HCT116 (cell line): Measurements from ENCODE around the gene ELF3. TPM values are rescaled to one million over a fixed set of nuclear protein-coding genes. Genes with fewer than 3 reads are reported as not detected.
"Not testable (repeated sequence)": the region's sequence is repeated elsewhere in the genome, so short reads cannot be mapped to it uniquely, and the experiment has no call there.

Experiments used
- ATAC-seq: fragments of 200-7000 bp; cut with Tn5 transposase; 2 replicates; pipeline ENCODE4 v1.9.1; 2020; ENCODE audit warnings: mild to moderate bottlenecking, moderate library complexity
- BruUV-seq: library from RNA; stranded (reverse); fragments of 400-500 nt; replicated peaks from 2 replicates; lab custom pipeline; 2021; lab: Mats Ljungman, UMichigan
- CTCF ChIA-PET: fragments of 300-600 bp; sonication (Branson Sonifier 250); formaldehyde crosslinking; loops from one replicate; lab custom pipeline; 2021; ENCODE audit warnings: antibody characterized with exemption; lab: Charles Lee
- POLR2A ChIA-PET: fragments of 300-600, 350-600 bp; sonication (Branson Sonifier 250); formaldehyde crosslinking; loops from one replicate; lab custom pipeline; 2021; ENCODE audit warnings: antibody characterized with exemption; lab: Charles Lee
- RAD21 ChIA-PET, 2 experiments: fragments of 300-600 bp; sonication (Branson Sonifier 250); formaldehyde crosslinking; loops; one replicate each; lab custom pipeline; 2023; ENCODE audit warnings: low total read pairs in 2 of 2; ENCODE audit not compliant: uncharacterized antibody in 2 of 2, unreplicated experiment in 2 of 2, low non-redundant PET in 1 of 2; lab: Charles Lee
- DNase-seq: peaks from one replicate; pipeline ENCODE4 v3.0.0-alpha.2; 2010; ENCODE audit warnings: low read depth, low spot score
- H2AFZ ChIP-seq: fragments of 200-600 bp; shearing (Covaris generic), sonication (generic); 2 replicates; pipeline ENCODE4 v1.6.1; 2017; ENCODE audit warnings: low read depth, mixed run types, mixed read lengths, antibody characterized with exemption, low read length; ENCODE audit not compliant: poor library complexity, severe bottlenecking
- H3K27ac ChIP-seq: 2 replicates; pipeline ENCODE4 v1.5.1; 2012; ENCODE audit warnings: low read depth, low read length
- H3K27me3 ChIP-seq: fragments of 200-600 bp; sonication (generic); 2 replicates; pipeline ENCODE4 v1.6.1; 2016; ENCODE audit warnings: mixed run types, low read length, mixed read lengths; ENCODE audit not compliant: insufficient read depth
- H3K36me3 ChIP-seq, 2 experiments: fragments of 200-500 bp in 1 of 2; fragments of 200-600 bp in 1 of 2; sonication (Bioruptor generic) in 1 of 2; sonication (generic) in 1 of 2; 2 replicates each; pipeline versions ENCODE4 v1.5.1 to v1.6.1; 2014 to 2016; ENCODE audit warnings: low read length in 2 of 2, inconsistent platforms in 1 of 2, mixed read lengths in 1 of 2, mixed run types in 1 of 2; ENCODE audit not compliant: insufficient read depth in 2 of 2, control insufficient read depth in 1 of 2
- H3K4me1 ChIP-seq, 2 experiments: fragments of 200-600 bp in 1 of 2; sonication (generic) in 1 of 2; 2 replicates each; pipeline versions ENCODE4 v1.5.1 to v1.6.1; 2012 to 2017; ENCODE audit warnings: low read length in 2 of 2, inconsistent platforms in 1 of 2, mild to moderate bottlenecking in 1 of 2, mixed read lengths in 1 of 2, mixed run types in 1 of 2, moderate library complexity in 1 of 2; ENCODE audit not compliant: insufficient read depth in 2 of 2, control insufficient read depth in 1 of 2
- H3K4me2 ChIP-seq: fragments of 200-600 bp; sonication (generic); 2 replicates; pipeline ENCODE4 v1.6.1; 2017; ENCODE audit warnings: mixed run types, low read length, mixed read lengths
- H3K4me3 ChIP-seq, 2 experiments: fragments of 200-600 bp in 1 of 2; sonication (generic) in 1 of 2; replicated peaks in 1 of 2; 2 replicates each; pipeline ENCODE4 v1.5.1; 2011 to 2016; ENCODE audit warnings: low read length in 2 of 2, control low read depth in 1 of 2, low read depth in 1 of 2, mild to moderate bottlenecking in 1 of 2, mixed read lengths in 1 of 2, mixed run types in 1 of 2
- H3K79me2 ChIP-seq: fragments of 200-600 bp; sonication (generic); 2 replicates; pipeline ENCODE4 v1.6.1; 2017; ENCODE audit warnings: mild to moderate bottlenecking, mixed run types, low read length, moderate library complexity, mixed read lengths; ENCODE audit not compliant: insufficient read depth
- H3K9ac ChIP-seq: fragments of 200-600 bp; sonication (generic); 2 replicates; pipeline ENCODE4 v1.6.1; 2016; ENCODE audit warnings: low read length, mixed read lengths
- H3K9me2 ChIP-seq: fragments of 200-600 bp; sonication (generic), shearing (Covaris generic); 2 replicates; pipeline ENCODE4 v1.6.1; 2017; ENCODE audit warnings: mixed run types, mild to moderate bottlenecking, moderate library complexity; ENCODE audit not compliant: insufficient read depth
- H3K9me3 ChIP-seq, 2 experiments: fragments of 200-500 bp in 1 of 2; fragments of 200-600 bp in 1 of 2; sonication (Bioruptor generic) in 1 of 2; sonication (generic) in 1 of 2; 2 replicates each; pipeline ENCODE4 v1.6.1; 2014 to 2017; ENCODE audit warnings: low read length in 2 of 2, mixed read lengths in 2 of 2, inconsistent platforms in 1 of 2, low read depth in 1 of 2, mild to moderate bottlenecking in 1 of 2, mixed run types in 1 of 2, moderate library complexity in 1 of 2; ENCODE audit not compliant: control insufficient read depth in 1 of 2, insufficient read depth in 1 of 2
- H4K20me1 ChIP-seq: fragments of 200-600 bp; sonication (generic), shearing (Covaris generic); 2 replicates; pipeline ENCODE4 v1.6.1; 2017; ENCODE audit warnings: mixed run types, mild to moderate bottlenecking, moderate library complexity; ENCODE audit not compliant: insufficient read depth
- ATF3 ChIP-seq: IDR thresholded peaks from 2 replicates; pipeline ENCODE4 v1.6.1; 2012
- MAX ChIP-seq: IDR thresholded peaks from 2 replicates; pipeline ENCODE4 v1.6.1; 2012
- RAD21 ChIP-seq: IDR thresholded peaks from 2 replicates; pipeline ENCODE4 v1.6.1; 2012; ENCODE audit warnings: low read depth, mild to moderate bottlenecking
- SIN3A ChIP-seq: IDR thresholded peaks from 2 replicates; pipeline ENCODE4 v1.6.1; 2012; ENCODE audit warnings: low read depth
- TCF7L2 ChIP-seq: IDR thresholded peaks from 2 replicates; pipeline ENCODE4 v1.7.0; 2011; ENCODE audit warnings: borderline replicate concordance, inconsistent platforms; ENCODE audit not compliant: insufficient read depth, insufficient read length; ENCODE audit errors: extremely low read depth
- ZFX ChIP-seq: fragments of 450-650 bp; IDR thresholded peaks from 2 replicates; pipeline ENCODE4 v1.6.1; 2017
- intact Hi-C: fragments of 100-400 bp; cut with micrococcal nuclease; formaldehyde crosslinking; loops from 2 replicates; pipeline ENCODE4 v1.10.0; 2022
- total RNA-seq: library from RNA; stranded (reverse); gene quantifications from one replicate; pipeline ENCODE4 v1.2.1, GENCODE V29; 2021; ENCODE audit not compliant: unreplicated experiment

The ELF3 gene
- total RNA-seq, 1 experiment from 2014 or later: 200 TPM

- peaks cover 49 to 65% of the 10 kb centered on the region in 2 experiments for H3K4me1 ChIP-seq
- H3K4me3 ChIP-seq: no peak overlapping the region
- H3K27ac ChIP-seq: no peak overlapping the region
- ATAC-seq: no peak
- H3K36me3 ChIP-seq: no peaks in the 10 kb centered on the region
- H4K20me1 ChIP-seq: no peaks in the 10 kb centered on the region
- H3K9me3 ChIP-seq: no peaks in the 10 kb centered on the region
- no peak overlapping the region for H2AFZ ChIP-seq
- RAD21 ChIA-PET: no interaction called here
- H3K27me3 ChIP-seq: no peaks in the 10 kb centered on the region
- H3K79me2 ChIP-seq: no peaks in the 10 kb centered on the region
- no peak for DNase-seq
- no peak overlapping the region for H3K9ac ChIP-seq
- intact Hi-C loops: no loop called here
- no peak overlapping the region for H3K4me2 ChIP-seq
- BruUV-seq: no TSS peak
- POLR2A ChIA-PET: interaction anchor here (4.6 kb wide), 1 partner anchor 43 kb away, joined by 53 read pairs; the partner anchor contains the start of gene ELF3
- TF ChIP-seq MAX: no peak
- no peak for TF ChIP-seq SIN3A
- TF ChIP-seq TCF7L2: no peak
- no peak for TF ChIP-seq ZFX
- no peak for TF ChIP-seq RAD21
- TF ChIP-seq ATF3: no peak
- H3K9me2 ChIP-seq: no peaks in the 10 kb centered on the region
- CTCF ChIA-PET: no interaction called here
These were observed 43.7 kb downstream of the ELF3 start for GRCh38 chr1:202054094-202054493.

GRCh38 chr1:202054673-202055072, 44.3 kb downstream of the ELF3 start:
- POLR2A ChIA-PET: interaction anchor here (4.6 kb wide), 1 partner anchor 44 kb away, joined by 53 read pairs; the partner anchor contains the start of gene ELF3
- peaks cover 48 to 65% of the 10 kb centered on the region in 2 experiments for H3K4me1 ChIP-seq
- BruUV-seq, H4K20me1 ChIP-seq, H3K9ac ChIP-seq, CTCF ChIA-PET, H3K36me3 ChIP-seq, ATAC-seq, H3K27me3 ChIP-seq, H3K9me2 ChIP-seq, H3K79me2 ChIP-seq, H3K4me3 ChIP-seq, H2AFZ ChIP-seq, H3K4me2 ChIP-seq, RAD21 ChIA-PET, DNase-seq, H3K9me3 ChIP-seq: not testable (repeated sequence)
- intact Hi-C loops: loop anchor here (5.0 kb wide), 1 partner anchor 53 kb away; no protein-coding TSS in a partner anchor
- H3K27ac ChIP-seq: peak overlapping the region; percentile 91; the same call in 1 of the 2 replicates
